ENCODE measurements around the gene CENPV.

Gene CENPV

DNA sequence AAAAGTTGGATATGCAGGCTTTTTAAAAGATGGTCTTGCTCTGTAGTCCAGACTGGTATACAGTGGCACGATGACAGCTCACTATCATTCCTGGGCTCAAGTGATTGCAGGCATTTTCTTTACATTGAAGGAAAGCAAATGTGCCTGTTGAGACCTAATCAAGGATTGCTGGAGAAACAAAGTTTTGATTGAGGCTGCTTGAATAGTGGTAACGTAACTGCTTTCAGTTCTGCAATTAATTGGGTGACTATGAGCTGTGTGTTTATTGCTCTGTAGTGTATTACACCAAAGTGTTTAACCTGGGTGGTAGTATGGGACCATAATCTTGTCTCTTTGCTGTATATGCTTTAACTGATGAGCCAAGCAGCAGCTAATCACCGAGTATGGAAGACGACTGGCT is 29.9 kb upstream of the CENPV start:
- no peak overlapping the region for H3K27ac ChIP-seq
- no peak for TF ChIP-seq ZFX (IDR thresholded peaks at IDR 0.05)
- TF ChIP-seq, protein P1, sequence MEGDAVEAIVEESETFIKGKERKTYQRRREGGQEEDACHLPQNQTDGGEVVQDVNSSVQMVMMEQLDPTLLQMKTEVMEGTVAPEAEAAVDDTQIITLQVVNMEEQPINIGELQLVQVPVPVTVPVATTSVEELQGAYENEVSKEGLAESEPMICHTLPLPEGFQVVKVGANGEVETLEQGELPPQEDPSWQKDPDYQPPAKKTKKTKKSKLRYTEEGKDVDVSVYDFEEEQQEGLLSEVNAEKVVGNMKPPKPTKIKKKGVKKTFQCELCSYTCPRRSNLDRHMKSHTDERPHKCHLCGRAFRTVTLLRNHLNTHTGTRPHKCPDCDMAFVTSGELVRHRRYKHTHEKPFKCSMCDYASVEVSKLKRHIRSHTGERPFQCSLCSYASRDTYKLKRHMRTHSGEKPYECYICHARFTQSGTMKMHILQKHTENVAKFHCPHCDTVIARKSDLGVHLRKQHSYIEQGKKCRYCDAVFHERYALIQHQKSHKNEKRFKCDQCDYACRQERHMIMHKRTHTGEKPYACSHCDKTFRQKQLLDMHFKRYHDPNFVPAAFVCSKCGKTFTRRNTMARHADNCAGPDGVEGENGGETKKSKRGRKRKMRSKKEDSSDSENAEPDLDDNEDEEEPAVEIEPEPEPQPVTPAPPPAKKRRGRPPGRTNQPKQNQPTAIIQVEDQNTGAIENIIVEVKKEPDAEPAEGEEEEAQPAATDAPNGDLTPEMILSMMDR (conservative IDR thresholded peaks at IDR 0.05): no peak

DNA sequence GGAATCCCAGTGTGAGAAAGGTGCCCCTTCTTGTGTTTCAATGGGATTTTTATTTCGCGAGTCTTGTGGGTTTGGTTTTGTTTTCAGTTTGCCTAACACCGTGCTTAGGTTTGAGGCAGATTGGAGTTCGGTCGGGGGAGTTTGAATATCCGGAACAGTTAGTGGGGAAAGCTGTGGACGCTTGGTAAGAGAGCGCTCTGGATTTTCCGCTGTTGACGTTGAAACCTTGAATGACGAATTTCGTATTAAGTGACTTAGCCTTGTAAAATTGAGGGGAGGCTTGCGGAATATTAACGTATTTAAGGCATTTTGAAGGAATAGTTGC is 28.2 kb upstream of the CENPV start:
- TF ChIP-seq, protein P1 (conservative IDR thresholded peaks at IDR 0.05): no peak
- TF ChIP-seq ZFX (IDR thresholded peaks at IDR 0.05): no peak; the same call in 1 of the 2 replicates
- peak overlapping the region; percentile 85 for H3K27ac ChIP-seq

GRCh38 chr17:16380640-16381495 is 27.6 kb upstream of the CENPV start, which contains the start of gene UBB:
UBB (plus strand) TSS chr17:16381091; CDS start chr17:16381908, 817 bp downstream.
- TF ChIP-seq, protein P1 (conservative IDR thresholded peaks at IDR 0.05): no peak
- TF ChIP-seq ZFX (IDR thresholded peaks at IDR 0.05): peak; percentile 59

DNA sequence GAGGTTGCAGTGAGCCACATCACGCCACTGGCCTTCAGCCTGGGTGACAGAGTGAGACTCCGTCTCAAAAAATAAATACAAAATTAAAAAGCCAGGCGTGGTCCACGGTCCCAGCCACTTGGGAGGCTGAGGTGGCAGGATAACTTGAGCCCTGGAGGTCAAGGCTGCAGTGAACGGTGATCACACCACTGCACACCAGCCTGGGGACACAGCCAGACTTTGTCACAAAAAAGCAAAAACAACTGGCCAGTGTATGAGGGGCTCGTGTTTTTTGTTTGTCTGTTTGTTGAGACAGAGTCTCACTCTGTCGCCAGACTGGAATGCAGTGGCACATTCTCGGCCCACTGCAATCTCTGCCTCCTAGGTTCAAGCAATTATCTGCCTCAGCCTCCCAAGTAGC is 26.4 kb upstream of the CENPV start:
- TF ChIP-seq, protein P1 (conservative IDR thresholded peaks at IDR 0.05): no peak
- no peak for TF ChIP-seq ZFX (IDR thresholded peaks at IDR 0.05)
- peak overlapping the region; percentile 85 for H3K27ac ChIP-seq

More at GRCh38 chr17:16380640-16381495, 27.6 kb upstream of the CENPV start, which contains the start of gene UBB:
- peak within 1 kb of the TSS; percentile 85 for H3K27ac ChIP-seq

- no peak overlapping the region for H3K27ac ChIP-seq
- TF ChIP-seq, protein P1 (conservative IDR thresholded peaks at IDR 0.05): no peak
- TF ChIP-seq ZFX (IDR thresholded peaks at IDR 0.05): no peak
Measured at GRCh38 chr17:16378636-16379282, 25.5 kb upstream of the CENPV start.

DNA sequence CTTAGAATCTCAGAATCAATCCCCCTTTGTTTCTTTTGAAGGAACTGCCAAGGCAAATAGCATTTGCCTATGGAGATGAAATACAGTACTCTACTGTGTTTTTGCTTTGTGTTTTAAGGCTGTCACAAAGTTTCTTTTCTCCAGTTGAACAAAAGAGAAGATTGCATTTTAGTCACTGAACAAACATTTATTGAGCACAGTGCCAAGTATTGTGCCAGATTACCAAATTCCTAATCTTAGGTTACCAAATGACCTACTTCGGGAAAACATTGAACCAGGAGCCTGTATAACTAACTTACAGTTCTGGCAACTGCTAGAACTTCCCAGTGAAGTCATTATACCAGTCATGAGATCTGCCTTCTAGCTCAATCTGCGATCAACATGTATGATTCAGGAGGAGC is 24.7 kb upstream of the CENPV start:
- no peak overlapping the region for H3K27ac ChIP-seq
- TF ChIP-seq, protein P1 (conservative IDR thresholded peaks at IDR 0.05): no peak
- no peak for TF ChIP-seq ZFX (IDR thresholded peaks at IDR 0.05)

Measured in C4-2B (cell line).